GM18505 (cell line): Measurements from ENCODE around the gene GRIN3B.

Experiments
- ATAC-seq: cut with Tn5 transposase; IDR thresholded peaks from one replicate; pipeline ENCODE4 v1.9.1; 2021; ENCODE audit not compliant: unreplicated experiment
- POLR2A ChIP-seq: IDR thresholded peaks from 4 replicates; pipeline ENCODE4 v1.6.1; 2011; ENCODE audit warnings: borderline replicate concordance; ENCODE audit not compliant: insufficient read depth, insufficient read length; ENCODE audit errors: extremely low read depth

The GRIN3B gene

DNA sequence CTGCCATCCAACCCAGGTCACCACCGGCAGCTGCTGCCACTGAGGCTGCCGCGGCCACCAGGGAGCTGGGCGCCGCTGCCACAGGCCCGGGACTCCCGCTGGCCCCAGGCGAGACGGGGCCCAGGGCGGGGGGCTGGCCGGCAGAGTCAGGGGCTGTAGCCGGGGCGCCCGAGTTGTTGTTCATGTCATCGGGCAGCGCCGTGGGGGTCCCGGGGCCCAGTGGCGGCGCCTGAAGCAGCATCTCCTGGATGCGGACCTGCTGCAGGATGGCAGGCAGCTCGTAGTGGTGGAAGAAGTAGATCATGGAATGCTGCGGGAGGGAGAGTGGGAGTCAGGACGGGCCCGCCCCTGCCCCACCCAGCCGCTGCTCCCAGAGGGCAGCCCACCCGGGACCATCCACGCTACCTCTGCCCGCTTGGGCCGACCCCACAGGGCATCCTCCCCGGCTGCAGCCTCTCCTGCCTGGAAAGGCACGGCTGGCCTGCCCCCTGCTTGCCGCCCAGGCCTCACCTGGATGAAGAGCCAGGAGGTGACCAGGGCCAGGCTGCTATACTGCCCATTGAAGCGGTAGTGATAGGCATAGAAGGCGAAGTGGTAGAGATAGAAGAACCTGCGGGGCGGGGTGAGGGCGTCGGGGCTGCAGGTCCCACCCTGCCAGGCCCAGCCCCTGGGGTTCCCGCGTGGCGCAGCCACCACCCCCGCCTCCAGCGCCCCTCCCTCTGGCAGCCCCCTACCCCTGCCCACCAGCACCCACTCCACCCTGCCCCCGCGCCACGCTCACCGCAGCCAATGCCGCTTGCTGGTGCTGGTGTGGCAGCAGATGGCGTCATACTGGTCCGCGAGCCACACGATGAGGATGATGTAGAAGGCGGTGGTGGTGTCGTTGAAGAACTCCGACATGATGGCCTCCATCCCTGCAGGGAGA lies 10.6 kb downstream of the GRIN3B start:
- no peak for ATAC-seq
- no peak for TF ChIP-seq POLR2A

DNA sequence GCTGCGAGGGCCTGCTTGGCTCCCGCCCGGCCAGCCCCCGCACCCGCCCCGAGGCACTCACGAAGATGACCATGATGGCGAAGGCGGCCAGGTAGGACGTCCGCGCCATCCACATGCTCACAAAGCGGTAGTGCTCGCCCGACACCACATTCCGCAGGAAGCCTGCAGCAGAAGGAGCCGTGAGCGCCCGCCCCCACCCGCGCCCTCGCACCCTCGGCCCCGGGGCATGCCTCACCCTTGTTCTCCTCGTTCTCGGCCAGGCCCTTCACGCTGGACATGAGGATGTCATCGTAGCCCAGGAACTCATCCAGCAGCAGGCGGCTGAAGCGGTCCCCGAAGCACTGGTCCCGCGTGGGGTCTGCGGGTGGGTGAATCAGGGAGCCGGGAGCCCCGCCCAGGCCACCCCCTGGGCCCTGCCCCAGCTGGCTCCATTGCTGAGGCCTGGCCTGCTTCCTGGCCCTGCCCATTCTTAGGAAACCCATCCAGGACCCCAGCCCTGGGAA lies 11.7 kb downstream of the GRIN3B start:
- TF ChIP-seq POLR2A: no peak
- no peak for ATAC-seq

DNA sequence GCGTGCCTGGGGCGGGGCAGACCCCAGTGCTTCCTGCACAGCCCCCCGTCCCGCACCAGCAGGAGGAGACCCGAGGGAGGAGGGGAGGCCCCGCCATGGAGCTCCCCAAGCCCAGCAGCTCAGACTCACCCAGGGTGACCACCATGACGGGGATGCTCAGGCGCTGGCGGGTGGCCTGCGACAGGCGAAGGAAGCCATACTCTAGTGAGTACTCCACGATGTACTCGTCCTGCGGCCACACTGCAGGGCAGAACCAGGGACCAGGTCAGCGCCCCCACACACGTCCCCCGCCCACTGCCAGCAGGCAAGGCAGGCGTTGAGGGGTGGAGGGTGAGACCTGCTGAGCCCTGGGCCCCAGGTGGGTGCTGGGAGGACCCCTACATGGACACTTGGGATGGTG lies 12.1 kb downstream of the GRIN3B start:
- no peak for ATAC-seq
- TF ChIP-seq POLR2A: no peak

DNA sequence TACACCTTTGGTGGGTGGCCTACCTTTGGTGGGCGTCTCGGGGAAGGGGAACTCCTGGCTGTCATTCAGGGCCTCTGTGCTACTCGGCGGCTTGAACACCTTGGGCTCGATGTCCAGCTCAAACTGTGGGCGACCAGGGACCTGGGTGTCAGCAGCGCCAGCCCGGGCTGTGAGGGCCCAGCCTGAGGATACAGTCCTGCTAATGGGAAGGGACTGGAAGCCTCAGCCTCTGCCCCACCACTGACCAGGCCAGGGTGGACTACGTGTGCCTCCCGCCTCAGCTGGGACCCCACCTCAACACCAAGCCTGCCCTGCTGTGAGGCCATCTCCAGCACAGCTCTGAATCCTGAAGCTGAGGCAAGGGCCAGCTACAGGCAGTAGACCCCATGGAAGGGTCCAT lies 13.0 kb downstream of the GRIN3B start:
- no peak for TF ChIP-seq POLR2A
- no peak for ATAC-seq

DNA sequence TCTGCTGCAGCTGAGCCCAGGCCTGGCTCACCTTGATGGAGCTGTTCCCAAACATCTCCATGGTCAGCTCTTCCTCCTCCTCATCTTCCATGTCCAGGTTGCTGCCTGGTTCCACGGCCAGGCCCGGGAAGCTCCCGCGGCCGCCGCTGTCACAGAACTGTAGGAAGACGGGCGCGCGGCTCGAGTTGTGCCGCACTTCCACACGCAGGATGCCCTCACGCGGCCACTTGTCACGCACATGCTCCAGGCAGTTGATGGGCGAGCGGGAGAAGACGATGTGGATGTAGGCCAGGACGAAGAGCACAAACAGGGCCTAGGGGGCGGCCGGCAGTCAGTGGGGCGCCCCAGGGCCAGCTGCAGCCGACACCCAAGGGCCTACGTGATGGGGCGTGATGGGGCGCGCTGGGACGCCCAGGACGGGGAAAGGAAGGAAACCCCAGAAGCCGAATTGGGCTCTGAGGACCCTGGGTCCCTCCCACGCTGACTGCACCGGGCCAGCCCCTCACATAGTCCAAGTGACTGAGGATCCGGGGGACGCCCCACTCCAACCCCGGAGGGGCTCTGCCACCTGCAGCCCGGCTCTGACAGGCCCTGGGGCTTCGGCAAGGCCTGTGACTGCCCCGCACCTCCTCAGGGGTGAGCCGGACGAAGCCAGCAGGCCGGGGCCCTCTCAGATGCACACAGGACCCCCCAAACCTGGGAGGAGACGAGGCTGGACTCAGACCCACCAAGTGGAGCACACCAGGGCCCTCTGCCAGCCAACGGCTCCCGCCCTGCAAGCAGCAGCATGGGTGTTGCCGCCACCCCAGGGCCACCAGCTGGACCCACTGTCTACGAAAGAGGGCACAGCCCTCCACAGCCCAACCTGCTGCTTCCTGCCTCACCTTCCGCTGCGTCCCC lies 14.2 kb downstream of the GRIN3B start:
- TF ChIP-seq POLR2A: no peak
- no peak for ATAC-seq

DNA sequence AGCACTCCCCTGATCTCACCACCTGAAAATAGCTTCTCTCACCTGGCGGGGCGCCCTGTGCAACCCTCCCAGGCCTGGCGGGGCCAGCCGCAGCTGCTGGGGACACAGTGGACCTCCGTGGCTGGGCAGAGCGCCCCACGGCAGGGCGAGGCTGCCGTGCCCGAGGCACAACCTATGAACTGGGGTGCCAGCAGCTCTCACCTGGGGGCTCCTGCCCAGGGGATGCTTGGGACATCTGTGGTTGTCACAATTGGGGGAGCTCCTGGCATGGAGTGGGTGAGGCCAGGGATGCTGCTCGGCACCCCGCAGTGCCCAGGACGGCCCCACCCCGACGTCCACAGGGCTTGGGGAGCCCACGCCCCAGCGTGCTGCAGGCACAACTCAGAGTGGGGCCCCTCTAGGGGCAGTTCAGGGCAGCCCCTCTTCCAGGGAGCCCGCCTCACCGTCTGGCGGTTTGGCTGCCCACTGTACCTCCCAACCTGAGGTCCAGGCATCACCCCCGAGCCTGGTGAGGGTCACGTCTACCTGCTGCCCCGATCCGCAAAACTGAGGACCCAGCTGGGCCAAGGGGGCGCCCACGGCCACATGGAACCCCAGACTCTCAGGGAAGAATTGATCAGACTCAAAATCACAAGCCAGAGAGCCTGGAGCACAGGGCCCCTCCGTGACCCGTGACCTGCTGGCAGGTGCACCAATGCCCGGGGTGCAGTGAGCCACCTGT lies 15.0 kb downstream of the GRIN3B start:
- TF ChIP-seq POLR2A: no peak
- ATAC-seq: no peak

DNA sequence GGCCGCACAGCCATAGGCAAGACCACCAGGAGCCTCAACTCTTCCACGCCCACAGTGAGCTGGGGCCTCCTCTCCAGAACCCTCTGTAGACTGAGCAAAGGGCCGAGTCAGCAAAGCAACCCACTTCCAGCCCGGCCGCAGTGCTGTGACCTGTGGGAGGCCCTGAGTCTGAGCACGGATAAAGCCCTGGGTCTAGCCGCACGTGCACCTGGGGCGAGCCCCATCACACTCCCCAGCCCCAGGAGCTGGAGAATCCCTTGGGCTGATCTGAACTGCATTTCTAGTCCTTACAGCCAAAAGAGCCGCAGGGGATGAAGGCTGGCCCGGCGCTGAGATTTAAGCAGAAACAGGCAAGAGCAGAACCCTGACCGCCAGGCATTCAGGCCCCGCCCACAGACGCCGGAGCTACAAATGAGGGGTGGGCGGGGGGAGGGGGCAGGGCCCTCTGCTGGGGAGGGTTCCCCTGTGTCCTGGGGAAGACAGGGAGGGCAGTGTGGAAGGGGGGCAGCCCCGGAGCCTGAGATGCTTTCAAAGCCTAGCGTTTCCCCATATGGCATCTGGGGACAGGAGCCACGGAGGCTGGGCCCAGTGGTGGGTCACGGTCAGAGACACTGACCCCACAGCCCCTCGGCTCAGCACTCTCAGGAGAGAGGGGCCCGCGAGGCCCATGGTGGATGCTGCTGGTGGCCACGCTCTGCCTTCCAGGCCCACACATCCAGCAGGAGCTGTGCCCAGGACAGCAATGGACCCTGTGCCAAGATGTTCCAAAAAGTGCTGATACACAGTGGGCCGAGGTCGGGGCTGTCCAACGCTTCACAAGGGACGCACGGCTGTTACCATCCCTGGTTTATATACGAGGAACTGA lies 15.8 kb downstream of the GRIN3B start:
- no peak for ATAC-seq
- no peak for TF ChIP-seq POLR2A

DNA sequence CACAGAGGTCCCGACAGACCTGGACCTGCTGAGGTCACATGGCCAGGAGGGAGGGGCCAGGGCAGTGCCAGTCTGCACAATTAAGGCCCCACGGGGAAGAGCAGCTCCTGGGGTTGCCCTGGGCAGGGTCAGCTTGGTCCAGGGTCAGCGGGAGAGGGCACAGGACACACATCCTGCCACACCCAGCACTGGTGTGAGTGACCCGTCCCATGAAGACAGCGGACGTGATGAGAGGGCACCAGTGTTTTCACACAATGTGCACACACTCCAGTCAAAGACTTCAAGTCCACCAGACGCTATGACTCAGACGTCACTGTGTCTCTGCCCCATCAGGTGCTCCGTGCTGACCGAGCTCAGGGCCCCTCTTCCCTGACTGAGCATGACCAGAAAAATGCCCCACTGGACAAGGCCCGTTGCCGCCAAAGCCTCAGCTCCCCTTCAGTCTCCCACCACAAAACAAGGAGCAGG lies 16.5 kb downstream of the GRIN3B start:
- no peak for TF ChIP-seq POLR2A
- no peak for ATAC-seq

DNA sequence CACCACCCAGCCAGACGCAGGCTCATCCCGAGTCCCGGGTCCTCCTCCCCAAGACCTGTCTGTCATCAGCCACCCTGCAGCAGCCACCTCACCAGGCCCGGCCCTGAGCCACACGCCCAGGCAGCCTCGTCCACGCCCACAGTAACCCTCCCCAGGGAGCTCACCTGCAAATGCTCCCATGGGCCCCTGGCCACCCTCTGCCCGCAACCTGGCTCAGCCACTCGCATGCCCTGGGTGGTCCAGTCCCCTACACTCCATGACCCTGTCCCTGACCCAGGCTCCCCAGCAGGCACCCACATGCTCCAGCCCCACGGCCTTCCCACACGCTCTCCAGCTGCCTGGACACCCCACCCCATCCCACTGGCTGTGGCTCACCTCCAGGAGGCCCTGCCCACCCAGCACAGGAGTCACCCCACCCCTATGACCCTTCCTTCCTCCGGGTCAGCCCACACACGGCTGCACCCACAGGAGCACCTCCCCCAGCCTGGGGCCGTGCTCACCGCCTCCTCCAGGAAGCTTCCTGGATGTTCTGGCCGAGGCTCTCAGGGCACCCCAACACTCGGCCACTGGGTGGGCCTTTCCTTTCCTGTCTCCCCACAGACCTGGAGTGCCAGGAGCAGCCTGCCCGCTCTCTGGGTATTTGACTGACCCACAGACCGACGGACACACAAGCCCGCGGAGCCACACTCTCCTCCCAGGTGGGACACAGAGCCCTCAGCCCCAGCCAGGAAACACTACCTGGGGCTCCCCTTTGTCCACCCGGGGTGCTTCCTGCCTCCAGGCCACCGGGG lies 17.1 kb downstream of the GRIN3B start:
- no peak for ATAC-seq
- TF ChIP-seq POLR2A: no peak

DNA sequence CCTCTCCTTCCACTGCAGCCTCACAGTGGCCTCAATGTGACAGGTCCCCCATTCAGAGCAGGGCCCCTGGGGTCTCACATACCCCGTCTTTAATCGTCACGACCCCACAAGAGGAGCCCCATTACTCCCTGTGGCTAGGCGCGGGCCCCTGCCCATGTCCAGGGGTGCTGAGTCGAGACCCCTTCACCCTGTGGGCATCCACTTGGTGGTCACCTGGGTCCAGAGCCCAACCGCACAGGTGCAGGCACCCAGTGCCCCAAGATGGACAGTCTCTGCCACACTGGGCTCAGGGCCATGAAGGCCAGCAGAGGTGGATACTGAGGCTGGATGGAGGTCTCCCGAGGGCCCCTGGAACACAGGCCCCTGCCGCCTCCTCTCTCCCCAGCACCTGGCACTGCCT lies 17.7 kb downstream of the GRIN3B start:
- ATAC-seq: no peak
- TF ChIP-seq POLR2A: no peak

DNA sequence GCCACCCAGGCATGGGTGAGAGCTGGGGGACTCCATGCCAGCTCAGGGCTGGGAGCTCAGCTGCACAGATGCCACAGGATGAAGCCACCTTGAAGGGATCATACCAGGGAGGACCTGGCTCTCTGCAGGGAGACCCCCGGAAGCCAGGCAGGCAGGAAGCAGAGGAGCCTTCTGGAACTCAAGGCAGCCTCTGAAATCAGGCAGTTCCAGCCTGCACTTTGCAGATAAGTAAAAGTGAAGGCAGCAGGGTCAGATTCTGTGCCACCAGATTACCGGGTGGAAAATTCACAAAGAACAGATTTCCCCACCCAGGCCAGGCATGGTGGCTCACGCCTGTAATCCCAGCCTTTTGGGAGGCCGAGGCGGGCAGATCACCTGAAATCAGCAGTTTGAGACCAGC lies 18.2 kb downstream of the GRIN3B start:
- ATAC-seq: no peak
- TF ChIP-seq POLR2A: no peak

DNA sequence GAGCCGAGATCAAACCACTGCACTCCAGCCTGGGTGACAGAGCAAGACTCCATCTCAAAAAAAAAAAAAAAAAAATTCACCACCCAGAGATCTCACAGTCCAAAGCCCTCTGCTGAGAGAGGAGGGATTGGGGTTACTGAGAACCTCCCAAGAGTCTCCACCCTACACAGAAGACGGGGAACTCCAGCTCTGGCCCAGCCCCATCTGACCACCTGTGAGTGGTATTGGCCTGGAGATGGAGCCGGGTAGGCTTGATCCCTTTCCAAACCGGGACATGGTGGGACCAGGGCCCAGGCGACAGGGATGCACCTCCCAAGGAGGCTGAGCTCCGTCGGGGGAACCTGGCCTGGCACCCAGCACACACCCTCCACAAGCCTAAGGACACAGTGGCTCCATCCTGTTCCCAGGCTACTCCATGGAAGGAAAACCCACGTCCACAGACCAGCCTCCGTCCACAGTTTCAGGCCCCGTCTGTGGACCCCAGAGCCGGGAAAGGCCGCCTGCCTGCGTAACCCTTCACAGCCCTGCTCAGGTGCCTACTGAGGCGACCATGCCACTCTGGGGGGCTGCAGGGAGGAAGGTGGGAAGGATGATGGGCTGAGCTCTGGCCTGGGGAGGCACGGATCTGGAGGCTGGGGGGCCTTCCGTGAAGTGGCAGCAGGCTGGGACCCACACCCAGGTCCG lies 18.9 kb downstream of the GRIN3B start:
- ATAC-seq: no peak
- TF ChIP-seq POLR2A: no peak

DNA sequence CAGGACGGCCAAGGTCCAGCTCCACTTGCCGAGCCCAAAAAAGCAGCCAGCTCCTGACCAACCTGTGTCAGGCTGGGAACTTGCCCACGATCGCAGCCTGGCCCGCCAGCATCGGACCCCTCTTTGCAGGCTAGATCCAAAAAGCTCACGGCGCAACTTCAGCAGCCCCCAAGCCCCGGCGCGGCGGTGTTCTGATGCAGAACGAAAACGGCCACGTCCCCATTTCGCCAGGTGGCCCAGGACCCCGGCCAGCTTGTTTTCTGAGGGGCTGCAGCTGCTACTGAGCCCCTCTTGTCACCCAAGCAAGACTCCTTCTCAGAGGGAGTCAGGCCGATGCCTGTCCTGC lies 19.4 kb downstream of the GRIN3B start:
- ATAC-seq: no peak
- no peak for TF ChIP-seq POLR2A
